GM12801 (cell line): ENCODE results near the gene ABHD5.

Source experiments
- CTCF ChIP-seq: IDR thresholded peaks from one replicate; pipeline ENCODE4 v1.5.1; 2011; ENCODE audit warnings: control low read depth; ENCODE audit not compliant: insufficient read length; ENCODE audit errors: extremely low read depth

ABHD5 gene

GRCh38 chr3:43758592-43759225 lies 68.0 kb downstream of the ABHD5 start:
- TF ChIP-seq CTCF, result no peak

- no peak for TF ChIP-seq CTCF
Measured at GRCh38 chr3:43759297-43759782, 68.6 kb downstream of the ABHD5 start.

DNA sequence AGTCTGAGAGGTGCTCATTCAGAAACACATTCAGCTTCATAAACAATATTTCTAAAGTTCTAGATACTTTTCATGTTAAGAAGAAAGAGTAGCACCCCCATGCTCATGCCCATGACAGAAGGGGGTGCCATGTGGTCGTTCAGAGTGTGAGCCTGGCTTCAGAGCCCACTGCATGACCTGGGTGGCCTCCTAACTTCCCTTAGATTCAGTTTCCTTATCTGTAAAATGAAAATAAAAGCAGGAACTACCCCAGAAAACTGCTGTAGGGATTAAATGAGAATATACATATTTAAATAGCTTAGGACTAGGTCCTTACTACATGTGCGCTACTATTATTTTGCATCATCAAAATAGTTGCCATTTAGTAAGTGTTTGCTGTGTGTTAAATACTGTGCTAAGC lies 69.2 kb downstream of the ABHD5 start:
- TF ChIP-seq CTCF, result no peak

DNA sequence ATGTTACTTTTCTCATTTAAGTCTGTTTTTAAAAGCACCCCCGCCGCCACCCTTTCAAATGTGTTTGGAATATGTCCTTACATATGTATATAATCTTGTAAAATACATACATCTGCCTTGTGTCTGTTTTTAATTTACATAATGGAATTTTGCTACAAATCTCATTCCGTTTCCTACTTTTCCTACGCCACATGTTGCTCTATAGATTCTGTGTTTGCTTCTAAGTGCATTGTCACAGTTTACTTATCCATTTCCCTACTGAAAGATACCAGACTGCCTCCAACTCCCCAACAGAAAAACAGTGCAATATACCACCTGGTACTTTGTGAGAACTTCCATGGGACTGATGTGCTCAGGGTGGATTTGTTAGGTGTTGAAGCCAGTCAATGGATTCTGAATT lies 70.2 kb downstream of the ABHD5 start:
- no peak for TF ChIP-seq CTCF

GRCh38 chr3:43762451-43762850 lies 71.7 kb downstream of the ABHD5 start:
- no peak for TF ChIP-seq CTCF

DNA sequence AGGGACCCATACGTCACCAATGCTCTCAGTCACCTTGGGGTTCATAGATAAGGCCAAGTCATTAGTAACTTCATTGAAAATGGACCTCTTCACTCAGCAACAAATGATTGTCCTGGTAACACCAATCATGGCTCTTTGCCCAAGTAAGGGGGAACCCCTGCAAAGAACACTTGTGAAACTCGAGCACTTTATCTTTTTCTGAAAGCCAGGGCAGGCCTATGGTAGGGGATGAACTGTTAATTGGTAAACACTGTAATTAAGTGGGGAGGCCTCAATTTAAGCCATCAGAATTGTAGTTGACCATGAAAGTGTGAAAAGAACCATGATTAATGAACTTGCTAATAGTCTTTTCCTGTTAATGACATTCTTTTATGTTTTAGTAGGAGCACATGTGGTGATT lies 73.3 kb downstream of the ABHD5 start:
- TF ChIP-seq CTCF, result no peak

GRCh38 chr3:43764471-43764870 lies 73.7 kb downstream of the ABHD5 start:
- TF ChIP-seq CTCF, result no peak
